Fibroblast of mammary gland (primary cell): ENCODE results near the gene FARS2.

Experiments
- DNase-seq: peaks from one replicate; pipeline ENCODE4 v3.0.0-alpha.2; 2010; ENCODE audit warnings: low read depth
- H3K4me3 ChIP-seq: 2 replicates; pipeline ENCODE4 v1.5.1; 2011; ENCODE audit warnings: low read depth, mild to moderate bottlenecking, low read length, moderate library complexity; ENCODE audit not compliant: control insufficient read depth
- TF ChIP-seq, protein P1 (sequence below): conservative IDR thresholded peaks from 2 replicates; pipeline ENCODE4 v1.5.1; 2011; ENCODE audit warnings: low read depth, low read length, inconsistent platforms; ENCODE audit not compliant: control insufficient read depth, insufficient read depth

The FARS2 gene

DNA sequence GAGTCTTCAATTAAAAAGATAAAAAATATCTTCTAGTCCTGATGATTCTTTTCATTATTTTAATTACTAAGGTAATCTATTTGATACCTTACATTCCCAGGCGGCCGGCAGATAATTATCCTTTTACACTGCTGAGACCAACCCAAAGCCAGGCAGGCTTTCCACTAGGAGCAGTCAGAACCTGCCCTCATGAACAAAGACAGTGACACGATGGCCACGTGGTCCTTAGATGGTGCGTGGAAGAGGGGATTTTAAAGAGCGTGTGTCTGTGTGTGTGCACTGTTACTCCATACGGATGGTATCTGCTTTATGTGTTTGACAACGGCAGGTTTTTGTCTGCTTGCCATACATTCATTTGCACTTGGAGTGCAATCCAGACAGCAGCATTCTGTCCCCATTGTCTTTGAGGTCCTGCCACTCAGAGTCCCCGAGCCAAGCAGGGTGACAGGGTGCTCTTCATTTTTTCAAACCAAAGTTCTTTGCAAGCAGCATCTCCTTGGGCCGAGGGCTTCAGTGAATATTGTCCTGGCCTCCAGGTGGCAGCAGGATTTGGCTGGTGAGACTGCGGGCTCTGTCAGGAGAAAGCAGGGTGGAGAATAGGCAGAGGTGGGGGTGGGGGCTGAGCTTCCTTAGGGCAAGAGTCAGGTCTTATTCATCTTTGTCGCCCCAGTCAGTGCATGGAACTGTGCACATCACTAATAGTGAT lies 484.9 kb downstream of the FARS2 start:
- TF ChIP-seq, protein P1, sequence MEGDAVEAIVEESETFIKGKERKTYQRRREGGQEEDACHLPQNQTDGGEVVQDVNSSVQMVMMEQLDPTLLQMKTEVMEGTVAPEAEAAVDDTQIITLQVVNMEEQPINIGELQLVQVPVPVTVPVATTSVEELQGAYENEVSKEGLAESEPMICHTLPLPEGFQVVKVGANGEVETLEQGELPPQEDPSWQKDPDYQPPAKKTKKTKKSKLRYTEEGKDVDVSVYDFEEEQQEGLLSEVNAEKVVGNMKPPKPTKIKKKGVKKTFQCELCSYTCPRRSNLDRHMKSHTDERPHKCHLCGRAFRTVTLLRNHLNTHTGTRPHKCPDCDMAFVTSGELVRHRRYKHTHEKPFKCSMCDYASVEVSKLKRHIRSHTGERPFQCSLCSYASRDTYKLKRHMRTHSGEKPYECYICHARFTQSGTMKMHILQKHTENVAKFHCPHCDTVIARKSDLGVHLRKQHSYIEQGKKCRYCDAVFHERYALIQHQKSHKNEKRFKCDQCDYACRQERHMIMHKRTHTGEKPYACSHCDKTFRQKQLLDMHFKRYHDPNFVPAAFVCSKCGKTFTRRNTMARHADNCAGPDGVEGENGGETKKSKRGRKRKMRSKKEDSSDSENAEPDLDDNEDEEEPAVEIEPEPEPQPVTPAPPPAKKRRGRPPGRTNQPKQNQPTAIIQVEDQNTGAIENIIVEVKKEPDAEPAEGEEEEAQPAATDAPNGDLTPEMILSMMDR: no peak
- no peak for DNase-seq

DNA sequence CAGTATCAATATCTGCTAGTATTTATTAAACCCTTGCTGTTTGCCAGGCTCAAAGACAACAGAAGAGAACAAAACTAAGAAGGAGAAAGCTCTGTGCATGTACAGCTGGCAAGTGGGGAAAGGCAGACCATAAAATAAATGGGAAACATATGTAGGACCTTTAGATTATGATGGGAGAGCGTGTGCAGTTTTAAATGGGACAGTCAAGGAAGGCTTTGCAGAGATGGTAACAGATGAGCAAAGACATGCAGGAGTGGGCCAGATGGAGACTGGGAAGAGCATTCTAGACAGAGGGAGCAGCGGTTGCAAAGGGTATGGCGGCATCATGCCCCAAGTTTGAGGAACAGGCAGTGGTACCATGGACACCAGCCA lies 485.4 kb downstream of the FARS2 start:
- TF ChIP-seq, protein P1: no peak
- DNase-seq: no peak

More for the DNA sequence above, 484.9 kb downstream of the FARS2 start:
- no peak overlapping the region for H3K4me3 ChIP-seq

GRCh38 chr6:5747379-5747778 lies 486.1 kb downstream of the FARS2 start:
- H3K4me3 ChIP-seq: no peak overlapping the region
- DNase-seq: no peak
- TF ChIP-seq, protein P1: no peak

More for the DNA sequence above, 485.4 kb downstream of the FARS2 start:
- H3K4me3 ChIP-seq: no peak overlapping the region

DNA sequence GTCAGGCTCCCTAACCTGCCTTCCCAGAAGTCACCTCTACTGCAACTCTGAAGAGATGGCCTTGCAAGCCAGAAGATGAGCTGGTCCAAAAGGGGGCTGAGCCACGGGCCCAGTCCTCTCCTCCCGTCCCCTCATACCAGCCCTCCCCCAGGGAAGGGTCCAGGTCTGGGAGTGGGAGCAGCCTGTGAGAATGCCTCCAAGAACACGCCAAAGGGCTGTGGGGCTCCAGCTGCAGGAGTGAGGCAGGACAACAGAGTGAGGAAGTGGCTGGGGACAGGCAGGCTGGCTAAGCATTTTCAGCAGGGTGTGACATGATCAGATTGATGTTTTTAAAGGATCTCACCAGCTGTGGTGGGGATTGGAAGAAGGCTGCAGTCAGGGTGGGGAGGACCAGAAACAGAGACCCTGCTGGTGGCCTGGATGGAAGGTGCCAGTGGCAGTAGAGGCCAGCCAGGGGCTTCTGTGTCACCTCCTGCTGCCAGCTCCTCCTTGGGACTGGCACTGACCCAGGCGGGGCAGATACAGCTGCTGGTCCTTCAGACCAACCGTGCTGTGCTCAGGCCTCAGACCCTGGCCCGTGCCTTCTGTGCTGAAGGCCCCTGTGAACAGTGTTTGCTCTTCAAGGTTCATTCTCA lies 487.8 kb downstream of the FARS2 start:
- H3K4me3 ChIP-seq: no peak overlapping the region
- no peak for DNase-seq
- TF ChIP-seq, protein P1: no peak

DNA sequence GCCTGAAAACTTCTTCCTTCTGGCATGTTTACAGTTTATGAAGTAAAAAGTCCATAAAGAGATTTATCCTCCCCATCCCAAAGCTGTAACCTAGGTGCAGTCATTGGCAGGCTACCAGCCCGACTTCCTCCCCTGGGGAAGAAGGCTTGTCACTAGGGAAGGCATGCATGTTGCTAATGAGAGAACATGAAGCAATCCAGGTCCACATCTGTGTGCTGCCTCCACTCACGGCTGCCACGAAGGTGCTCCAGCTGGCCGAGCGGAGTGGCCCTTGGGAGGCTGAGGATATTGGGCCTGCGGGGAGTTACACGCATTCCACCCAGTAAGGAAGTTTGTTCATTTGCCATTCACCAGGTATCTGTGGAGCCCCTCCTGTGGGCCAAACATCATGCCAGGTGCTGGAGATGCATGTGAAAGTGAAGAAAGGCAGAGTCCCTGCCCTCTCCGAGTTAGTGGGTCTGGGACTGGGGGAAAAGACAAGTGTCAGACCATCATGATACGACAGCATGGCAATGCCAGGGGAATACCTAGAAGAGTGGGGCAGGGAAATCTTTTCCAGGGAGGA lies 488.4 kb downstream of the FARS2 start:
- TF ChIP-seq, protein P1: no peak

GRCh38 chr6:5751525-5752390 lies 490.4 kb downstream of the FARS2 start:
- no peak for DNase-seq
- no peak overlapping the region for H3K4me3 ChIP-seq
- TF ChIP-seq, protein P1: no peak

More for the DNA sequence above, 488.4 kb downstream of the FARS2 start:
- no peak overlapping the region for H3K4me3 ChIP-seq
- no peak for DNase-seq
